HG02588 (cell line): ENCODE data around the gene SLC2A5.

Experiments
- ATAC-seq: cut with Tn5 transposase; IDR thresholded peaks from one replicate; pipeline ENCODE4 v1.9.1; 2021; ENCODE audit warnings: mild to moderate bottlenecking, moderate library complexity; ENCODE audit not compliant: unreplicated experiment

The SLC2A5 gene

GRCh38 chr1:9062846-9063245 is 6.6 kb downstream of the SLC2A5 start:
- no peak for ATAC-seq

GRCh38 chr1:9062021-9062471 is 7.4 kb downstream of the SLC2A5 start:
- no peak for ATAC-seq

GRCh38 chr1:9061252-9061960 is 8.0 kb downstream of the SLC2A5 start:
- ATAC-seq = no peak

GRCh38 chr1:9059891-9060744 is 9.3 kb downstream of the SLC2A5 start:
- no peak for ATAC-seq

GRCh38 chr1:9058465-9058864 is 11.0 kb downstream of the SLC2A5 start:
- no peak for ATAC-seq

GRCh38 chr1:9057851-9058250 is 11.6 kb downstream of the SLC2A5 start:
- no peak for ATAC-seq

GRCh38 chr1:9052272-9053049 is 17.0 kb downstream of the SLC2A5 start:
- no peak for ATAC-seq

- no peak for ATAC-seq
These were observed 18.1 kb downstream of the SLC2A5 start for GRCh38 chr1:9051379-9051778.

GRCh38 chr1:9050803-9051202 is 18.6 kb downstream of the SLC2A5 start:
- no peak for ATAC-seq

GRCh38 chr1:9048551-9048950 is 20.9 kb downstream of the SLC2A5 start:
- ATAC-seq = no peak

GRCh38 chr1:9047019-9047418 is 22.4 kb downstream of the SLC2A5 start:
- no peak for ATAC-seq

- no peak for ATAC-seq
These were observed 23.4 kb downstream of the SLC2A5 start for GRCh38 chr1:9045861-9046510.

- no peak for ATAC-seq
These were observed 25.2 kb downstream of the SLC2A5 start for GRCh38 chr1:9044236-9044635.

GRCh38 chr1:9042272-9042671 is 27.2 kb downstream of the SLC2A5 start:
- no peak for ATAC-seq

GRCh38 chr1:9041116-9041779 is 28.2 kb downstream of the SLC2A5 start:
- ATAC-seq = no peak

GRCh38 chr1:9040659-9041030 is 28.8 kb downstream of the SLC2A5 start:
- no peak for ATAC-seq

GRCh38 chr1:9039761-9040658 is 29.4 kb downstream of the SLC2A5 start:
- no peak for ATAC-seq

- ATAC-seq = no peak
These were observed 30.3 kb downstream of the SLC2A5 start for GRCh38 chr1:9038881-9039760.

- no peak for ATAC-seq
These were observed 31.1 kb downstream of the SLC2A5 start for GRCh38 chr1:9038338-9038650.
